Measurements from ENCODE around the gene ELP6.
A peak's percentile ranks its signal among the peaks of the same experiment; 100 is the strongest.
"Not testable (repeated sequence)": the region's sequence is repeated elsewhere in the genome, so short reads cannot be mapped to it uniquely, and the experiment has no call there.

Gene ELP6

DNA sequence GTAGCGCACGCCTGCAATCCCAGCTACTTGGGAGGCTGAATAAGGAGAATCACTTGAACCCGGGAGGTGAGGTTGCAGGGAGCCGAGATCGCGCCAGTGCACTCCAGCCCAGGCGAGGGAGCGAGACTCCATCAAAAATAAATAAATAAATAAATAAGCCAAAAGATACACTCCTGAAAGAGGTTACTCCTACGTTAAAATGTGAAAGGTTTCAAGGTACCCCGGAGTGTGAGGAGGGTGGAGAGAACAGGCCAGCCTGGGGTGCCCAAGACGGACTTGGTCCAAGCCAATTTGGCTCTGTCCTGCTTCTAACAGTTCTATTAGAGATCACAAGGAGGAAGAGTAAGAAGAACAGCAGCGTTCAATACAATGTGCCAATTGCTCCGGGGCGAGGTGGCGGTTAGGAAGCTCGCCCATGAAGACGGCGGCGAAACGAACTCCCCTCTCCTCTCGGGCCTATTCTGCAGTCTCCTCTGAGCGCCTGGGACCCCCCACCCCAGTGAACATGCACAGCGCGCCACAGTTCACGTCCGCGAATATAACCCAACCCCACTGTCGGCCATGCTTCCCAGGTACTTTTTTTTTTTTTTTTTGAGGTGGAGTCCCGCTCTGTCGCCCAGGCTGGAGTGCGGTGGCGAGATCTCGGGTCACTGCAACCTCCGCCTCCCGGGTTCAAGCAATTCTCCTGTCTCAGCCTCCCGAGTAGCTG is 942 bp downstream of the ELP6 start:
- H3K4me3 ChIP-seq (ENCODE audit: low read depth, low read length), result peak overlapping the region; percentile 83

DNA sequence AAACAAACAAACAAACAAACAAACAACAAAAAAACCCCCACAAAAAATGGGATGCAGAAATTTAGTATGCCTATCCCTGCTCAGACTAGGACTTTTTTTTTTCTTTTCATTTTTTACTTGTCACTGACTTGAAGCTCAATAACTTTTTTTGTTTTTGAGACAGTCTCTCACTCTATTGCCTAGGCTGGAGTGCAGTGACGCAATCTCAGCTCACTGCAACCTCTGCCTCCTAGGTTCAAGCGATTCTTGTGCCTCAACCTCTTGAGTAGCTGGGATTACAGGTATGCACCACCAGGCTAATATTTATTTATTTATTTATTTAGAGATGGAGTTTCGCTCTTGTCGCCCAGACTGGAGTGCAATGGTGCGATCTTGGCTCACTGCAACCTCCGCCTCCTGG is 8.2 kb downstream of the ELP6 start:
- not testable (repeated sequence) for H3K4me3 ChIP-seq (ENCODE audit: low read depth, low read length)

DNA sequence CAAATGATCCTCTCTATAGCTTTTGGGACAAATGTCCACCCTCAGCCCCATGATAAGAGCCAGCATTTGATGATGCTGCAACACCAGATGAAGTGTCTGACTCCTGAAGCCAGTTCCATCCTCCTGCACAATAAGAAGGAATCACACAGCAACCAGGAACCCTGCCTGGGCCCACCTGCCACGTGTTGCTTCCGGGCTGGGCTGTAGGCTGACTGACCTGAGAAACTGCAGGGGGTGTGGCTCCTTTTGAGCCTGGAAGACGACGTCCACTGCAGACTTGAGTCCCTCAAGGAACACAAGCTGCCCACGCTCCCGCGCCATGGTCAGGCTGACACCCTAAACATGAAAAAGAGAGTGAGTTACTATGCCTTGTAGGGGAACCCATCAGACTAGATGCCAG is 9.4 kb downstream of the ELP6 start:
- no peak overlapping the region for H3K4me3 ChIP-seq (ENCODE audit: low read depth, low read length)

DNA sequence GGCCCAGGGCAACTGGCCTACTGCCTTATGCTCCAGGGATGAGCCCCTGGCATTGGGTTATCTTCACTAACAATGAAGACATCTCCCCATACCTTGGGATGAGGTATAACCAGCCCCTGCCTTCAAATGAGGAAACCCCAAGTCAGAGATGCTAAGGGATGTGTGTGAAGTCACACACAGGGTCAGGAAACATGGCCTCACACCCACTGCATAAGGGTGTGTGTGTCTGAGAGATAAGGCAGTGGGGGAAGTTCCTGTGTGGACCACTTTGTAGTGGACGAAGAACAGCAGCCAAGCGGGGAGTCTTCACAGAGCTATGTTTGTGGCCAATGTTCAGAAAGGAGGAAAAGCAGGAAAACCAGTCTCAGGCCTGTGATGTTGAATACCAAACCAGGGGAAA is 10.5 kb downstream of the ELP6 start:
- no peak overlapping the region for H3K4me3 ChIP-seq (ENCODE audit: low read depth, low read length)

DNA sequence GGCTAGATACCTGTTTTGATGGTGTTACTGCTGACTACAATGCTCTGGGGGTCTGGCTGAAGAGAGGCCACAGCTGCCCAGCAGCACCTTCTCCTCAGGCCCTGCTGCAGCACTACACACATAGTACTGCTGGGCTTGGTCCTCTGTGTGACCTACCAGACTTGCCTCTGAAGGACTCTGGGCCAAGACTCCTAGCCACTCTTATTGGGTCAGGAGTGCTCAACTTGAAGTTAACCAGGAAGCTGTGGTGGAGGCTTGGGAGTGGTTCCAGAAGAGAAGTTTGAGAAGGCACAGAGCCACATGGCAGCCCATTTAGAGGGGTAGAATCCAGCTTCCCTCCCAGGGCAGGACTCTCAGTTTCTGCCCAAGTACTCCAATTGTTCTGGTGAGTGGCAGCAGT is 16.6 kb downstream of the ELP6 start:
- no peak overlapping the region for H3K4me3 ChIP-seq (ENCODE audit: low read depth, low read length)

DNA sequence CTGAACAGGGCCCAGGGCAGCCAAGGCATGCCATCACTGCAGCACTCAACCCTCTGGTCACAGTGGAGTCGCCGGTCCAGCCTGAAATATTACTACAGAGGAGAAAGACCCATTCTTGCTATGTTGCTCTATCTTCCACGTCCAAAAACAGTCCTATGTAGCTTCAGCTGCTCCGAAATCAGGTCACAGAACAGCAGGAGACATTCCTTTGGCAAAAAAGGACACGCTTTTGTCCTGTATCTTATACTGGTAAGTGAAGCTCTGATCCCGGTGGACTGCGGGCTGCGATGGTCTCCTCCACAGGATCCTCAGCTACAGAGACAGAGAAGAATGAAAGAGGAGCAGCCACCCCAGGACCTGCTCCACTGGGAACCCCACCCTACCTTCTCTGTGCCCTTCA is 17.6 kb downstream of the ELP6 start:
- H3K4me3 ChIP-seq (ENCODE audit: low read depth, low read length), result no peak overlapping the region

DNA sequence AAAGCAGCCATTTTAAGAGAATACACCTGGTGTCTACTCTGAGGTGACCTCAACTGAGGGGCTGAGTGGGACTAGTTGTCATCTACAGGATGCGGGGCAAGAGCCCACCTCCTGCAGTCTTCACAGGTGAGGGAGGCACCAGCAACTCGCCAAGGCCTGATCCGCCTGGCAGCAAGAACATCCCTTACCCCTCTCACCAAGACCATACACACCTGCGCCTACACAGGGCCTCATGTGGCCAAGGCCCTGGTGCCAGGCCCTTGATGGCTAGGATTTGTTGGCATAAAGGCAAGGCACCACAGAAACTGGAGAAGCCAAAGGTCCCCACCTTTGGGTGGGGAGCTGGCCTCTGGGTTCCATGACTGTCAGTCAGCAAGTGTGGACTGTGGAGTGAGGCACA is 18.4 kb downstream of the ELP6 start:
- H3K4me3 ChIP-seq (ENCODE audit: low read depth, low read length), result no peak overlapping the region

DNA sequence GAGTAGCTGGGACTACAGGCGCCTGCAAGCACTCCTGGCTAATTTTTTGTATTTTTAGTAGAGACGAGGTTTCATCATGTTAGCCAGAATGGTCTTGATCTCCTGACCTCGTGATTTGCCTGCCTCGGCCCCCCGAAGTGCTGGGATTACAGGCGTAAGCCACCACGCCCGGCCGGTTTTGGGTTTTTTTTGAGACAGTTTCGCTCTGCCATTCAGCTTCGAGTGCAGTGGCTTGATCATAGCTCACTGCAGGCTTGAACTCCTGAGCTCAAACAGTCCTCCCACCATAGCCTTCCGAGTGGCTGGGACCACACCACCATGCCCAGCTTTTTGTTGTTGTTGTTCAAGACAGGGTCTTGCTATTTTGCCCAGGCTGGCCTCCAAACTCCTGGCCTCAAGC is 21.7 kb downstream of the ELP6 start:
- no peak overlapping the region for H3K4me3 ChIP-seq (ENCODE audit: low read depth, low read length)

DNA sequence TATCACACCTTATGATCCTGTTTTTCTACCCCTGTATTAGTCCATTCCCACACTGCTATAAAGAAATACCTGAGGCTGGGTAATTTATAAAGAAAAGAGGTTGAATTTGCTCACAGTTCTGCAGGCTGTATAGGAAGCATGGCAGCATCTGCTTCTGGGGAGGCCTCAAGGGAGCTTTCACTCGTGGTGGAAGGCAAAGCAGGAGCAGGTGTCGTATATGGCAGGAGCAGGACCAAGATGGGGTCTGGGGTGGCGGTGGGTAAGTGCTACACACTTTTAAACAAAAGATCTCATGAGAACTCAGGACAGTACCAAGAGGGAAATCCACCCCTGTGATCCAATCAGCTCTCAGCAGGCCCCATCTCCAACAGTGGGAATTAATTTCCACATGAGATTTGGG is 22.3 kb downstream of the ELP6 start:
- no peak overlapping the region for H3K4me3 ChIP-seq (ENCODE audit: low read depth, low read length)

DNA sequence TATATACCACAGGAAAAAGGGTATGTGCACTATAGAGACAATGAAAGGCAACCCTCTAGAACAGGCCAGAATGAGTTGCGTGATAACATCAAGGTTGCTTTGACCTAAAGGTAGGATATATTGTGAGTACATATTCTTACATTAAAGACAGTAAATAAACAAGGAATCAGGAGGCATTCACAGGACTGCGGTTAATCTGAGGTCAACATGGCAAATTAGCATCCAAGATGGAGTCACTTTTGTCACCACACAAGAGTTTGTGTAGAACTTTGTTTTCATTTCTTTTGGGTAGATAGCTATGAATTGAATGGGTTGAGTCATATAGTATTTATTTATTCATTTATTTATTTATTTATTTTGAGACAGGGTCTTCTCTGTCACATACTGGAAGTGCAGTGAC is 26.2 kb downstream of the ELP6 start:
- no peak overlapping the region for H3K4me3 ChIP-seq (ENCODE audit: low read depth, low read length)

DNA sequence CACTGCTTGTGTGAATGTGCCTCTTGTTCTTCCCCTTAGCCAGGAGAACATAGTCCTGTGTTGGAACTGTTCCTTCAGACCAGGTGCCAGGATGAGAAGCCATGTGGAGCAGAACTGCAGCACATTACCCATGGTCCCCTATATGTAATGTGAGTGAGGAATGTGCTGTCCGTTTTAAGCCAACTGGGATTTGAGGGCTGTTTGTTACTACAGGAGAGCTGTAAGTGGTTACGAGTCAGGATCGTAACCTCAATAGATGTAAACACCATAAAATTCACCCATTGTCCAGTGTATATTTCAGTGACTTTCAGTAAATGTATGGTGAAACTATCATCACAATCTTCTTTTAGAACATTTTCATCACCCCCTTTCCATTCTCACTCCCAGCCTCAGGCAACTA is 27.7 kb downstream of the ELP6 start:
- no peak overlapping the region for H3K4me3 ChIP-seq (ENCODE audit: low read depth, low read length)

DNA sequence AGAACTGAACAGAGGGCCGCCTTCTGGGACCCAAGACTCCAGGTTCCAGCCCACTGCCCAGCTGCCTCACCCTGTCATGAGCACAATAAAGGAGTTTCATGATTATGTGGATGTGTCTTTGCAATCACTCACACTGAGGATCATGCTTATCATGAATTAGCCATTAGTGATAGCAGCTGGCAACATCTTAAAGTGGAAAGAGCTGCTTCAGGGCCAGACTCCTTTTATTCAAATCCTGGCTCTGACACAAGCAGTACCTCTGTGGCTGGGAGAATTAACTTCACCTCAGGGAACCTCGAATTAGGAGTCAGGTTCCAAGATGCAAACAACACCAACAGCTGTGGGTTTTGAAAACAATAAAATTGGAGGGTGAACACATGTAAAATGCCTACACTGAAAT is 31.1 kb downstream of the ELP6 start:
- H3K4me3 ChIP-seq (ENCODE audit: low read depth, low read length), result no peak overlapping the region

DNA sequence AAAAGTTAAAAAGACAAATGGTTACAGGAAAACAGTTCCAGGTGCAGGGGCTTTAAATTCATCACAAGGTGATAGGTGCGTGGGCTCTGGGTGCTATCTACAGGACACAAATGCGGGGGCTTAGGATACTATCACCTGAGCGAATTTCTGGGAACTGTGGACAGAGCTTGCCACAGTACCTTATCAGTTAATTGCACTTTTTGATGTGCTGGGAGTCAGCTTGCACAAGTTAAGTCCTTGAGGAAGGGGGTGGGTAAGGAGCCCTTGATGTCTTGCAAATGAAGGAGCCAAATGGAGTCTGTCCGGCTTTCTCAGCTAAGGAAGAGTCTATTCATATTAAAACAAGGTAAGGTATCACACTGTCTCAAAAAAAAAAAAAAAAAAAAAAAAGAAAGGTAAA is 31.7 kb downstream of the ELP6 start:
- H3K4me3 ChIP-seq (ENCODE audit: low read depth, low read length), result not testable (repeated sequence)

DNA sequence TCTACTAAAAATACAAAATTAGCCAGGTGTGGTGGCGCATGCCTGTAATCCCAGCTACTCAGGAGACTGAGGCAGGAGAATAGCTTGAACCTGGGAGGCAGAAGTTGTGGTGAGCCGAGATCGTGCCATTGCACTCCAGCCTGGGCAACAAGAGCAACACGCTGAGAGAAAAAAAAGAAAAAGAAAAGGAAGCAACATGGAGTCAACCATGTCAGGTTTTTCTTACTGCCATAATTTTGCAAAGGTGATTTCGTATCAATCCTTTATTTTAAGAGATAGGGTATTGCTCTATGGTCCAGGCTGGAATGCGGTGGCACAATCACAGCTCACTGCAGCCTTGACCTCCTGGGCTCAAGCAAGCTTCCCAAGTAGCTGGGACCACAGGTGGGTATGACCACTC is 33.2 kb downstream of the ELP6 start:
- H3K4me3 ChIP-seq (ENCODE audit: low read depth, low read length), result not testable (repeated sequence)

DNA sequence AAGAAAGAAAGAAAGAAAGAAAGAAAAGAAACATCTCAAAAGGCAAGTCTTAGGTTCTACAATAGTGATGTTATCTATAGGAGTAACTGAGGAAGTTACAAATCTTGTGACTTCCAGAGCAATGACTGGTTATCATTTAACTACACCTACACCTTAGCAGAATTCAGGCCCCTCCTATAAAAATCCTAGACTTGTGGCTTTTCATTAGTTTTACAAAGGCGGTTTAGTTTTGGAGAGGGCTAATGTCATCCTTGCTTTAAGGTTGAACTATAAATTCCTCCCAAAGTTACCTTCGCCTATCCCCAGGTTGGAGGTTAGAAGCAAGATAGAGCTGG is 33.7 kb downstream of the ELP6 start:
- H3K4me3 ChIP-seq (ENCODE audit: low read depth, low read length), result no peak overlapping the region

DNA sequence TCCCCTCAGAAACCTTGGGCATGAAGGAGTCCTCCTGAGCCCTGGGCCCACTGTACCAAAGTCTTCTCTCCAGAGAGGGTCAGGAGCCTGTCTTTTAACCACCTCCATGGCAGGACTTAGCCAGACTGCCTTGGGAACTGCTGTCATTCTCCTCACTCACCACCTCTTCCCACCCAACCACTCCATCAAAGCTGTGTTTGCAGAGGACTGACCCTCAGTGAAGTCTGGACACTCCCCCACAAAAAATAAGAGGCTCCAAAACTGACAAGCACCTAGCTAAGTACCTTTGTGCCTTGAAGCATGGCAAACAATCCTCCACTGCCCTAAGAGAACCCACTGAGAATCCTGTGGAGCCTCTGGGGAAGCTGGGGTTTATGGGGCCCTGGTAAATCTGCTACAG is 35.5 kb downstream of the ELP6 start:
- H3K4me3 ChIP-seq (ENCODE audit: low read depth, low read length), result no peak overlapping the region

DNA sequence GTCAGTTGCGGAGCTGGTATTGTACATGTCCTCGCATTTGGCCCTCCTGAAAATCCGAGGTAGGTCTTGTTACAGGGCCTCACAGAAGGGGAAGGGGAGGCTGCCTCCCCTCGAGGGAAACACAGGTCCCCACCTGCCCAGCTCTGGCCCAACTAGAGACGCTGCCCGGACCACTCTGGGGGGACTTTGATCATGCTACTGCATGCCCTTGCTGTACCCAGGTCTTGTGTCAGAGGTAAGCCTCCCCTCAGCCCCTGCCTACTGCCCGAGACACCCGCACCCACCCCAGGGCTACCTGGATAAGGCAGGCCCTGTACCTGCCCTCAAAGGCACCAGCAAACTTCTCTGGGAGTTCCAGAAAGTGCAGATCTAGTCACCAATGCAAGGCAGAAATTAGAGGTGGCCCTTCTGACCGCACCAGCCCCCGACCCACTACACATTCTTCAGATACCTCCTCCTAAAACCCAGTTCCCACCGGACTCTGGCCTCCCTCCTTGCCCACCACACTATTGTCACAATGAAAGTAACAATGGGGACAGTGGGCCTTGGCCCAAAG is 36.8 kb downstream of the ELP6 start:
- H3K4me3 ChIP-seq (ENCODE audit: low read depth, low read length), result no peak overlapping the region

DNA sequence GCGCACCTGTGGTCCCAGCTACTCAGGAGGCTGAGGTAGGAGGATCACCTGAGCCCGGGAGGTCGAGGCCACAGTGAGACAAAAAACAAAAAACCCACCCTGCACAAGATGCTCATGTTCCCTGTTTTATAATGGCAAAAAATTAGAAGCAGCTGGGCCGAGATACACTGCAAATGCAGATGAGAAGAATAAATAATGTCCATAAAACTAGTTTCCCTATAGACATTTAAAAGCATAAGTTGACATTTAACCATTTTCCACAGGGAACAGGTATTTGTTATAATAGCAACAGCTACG is 37.2 kb downstream of the ELP6 start:
- H3K4me3 ChIP-seq (ENCODE audit: low read depth, low read length), result peak overlapping the region; percentile 17

DNA sequence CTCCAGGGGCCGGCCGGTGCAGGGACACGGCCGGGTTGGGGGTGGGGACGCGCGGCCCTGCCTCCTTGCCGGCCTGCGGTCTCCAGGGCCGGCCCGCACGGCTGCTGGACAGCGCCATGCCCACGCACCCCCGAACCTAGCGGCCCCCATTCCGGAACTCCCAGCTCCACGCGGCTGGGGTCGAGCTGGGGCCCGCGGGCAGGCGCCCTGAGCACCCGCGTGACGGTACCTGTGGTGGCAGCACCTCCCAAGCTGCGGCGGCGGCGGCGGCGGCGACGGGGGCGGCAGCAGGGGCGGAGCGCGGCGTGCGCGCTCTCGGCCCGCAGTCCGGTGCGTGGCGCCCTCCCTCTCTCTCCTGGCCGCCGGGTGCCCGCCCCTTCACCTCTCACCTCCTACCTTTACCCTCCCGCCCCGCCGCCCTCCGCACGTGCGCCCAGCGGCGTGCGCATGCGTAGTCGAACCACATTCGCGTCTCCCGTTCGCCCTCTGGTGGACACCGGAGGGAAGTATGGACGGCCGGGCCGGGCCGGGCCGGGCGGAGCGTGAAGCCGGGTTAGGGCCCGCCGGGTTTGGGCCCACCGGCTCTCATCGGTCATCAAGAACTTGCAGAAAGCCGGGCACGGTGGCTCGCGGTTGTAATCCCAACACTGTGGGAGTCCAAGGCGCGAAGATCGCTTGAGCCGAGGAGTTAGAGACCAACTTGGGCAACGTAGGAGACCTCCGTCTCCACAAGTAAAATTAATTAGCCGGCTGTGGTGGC is 37.8 kb downstream of the ELP6 start, which contains the start of gene SCAP:
Gene SCAP, minus strand, starts transcription at position 372 of the 760 bp plus-strand sequence. CDS start 32,948 bp downstream, outside the sequence.
- H3K4me3 ChIP-seq (ENCODE audit: low read depth, low read length), result peak within 1 kb of the TSS; percentile 95

DNA sequence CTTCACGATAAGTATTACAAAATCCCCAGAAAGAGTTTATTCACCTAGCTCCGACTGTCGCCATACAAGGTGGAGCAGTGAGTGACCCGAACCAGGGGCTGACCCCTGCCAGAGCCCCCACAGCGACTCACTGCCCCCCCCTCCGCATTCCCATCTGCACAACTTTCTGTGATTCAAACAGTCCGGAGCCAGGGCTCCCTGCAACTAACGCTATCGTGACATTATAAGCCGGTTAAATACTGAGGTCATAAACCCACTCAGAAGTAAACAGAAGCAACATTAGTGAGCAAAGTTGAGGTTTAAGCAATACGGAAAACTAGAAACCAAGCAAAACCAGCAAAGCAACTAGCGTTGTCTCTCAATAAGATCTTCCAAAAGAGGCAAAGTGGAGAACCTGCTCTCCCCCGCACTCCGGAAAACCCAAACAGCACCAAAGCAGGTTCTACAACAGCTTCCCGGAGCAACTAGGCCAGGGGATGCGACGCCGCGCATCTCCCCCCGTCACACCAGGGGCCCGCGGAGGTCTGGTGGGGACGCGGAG is 38.4 kb downstream of the ELP6 start:
- peak overlapping the region; percentile 95 for H3K4me3 ChIP-seq (ENCODE audit: low read depth, low read length)

DNA sequence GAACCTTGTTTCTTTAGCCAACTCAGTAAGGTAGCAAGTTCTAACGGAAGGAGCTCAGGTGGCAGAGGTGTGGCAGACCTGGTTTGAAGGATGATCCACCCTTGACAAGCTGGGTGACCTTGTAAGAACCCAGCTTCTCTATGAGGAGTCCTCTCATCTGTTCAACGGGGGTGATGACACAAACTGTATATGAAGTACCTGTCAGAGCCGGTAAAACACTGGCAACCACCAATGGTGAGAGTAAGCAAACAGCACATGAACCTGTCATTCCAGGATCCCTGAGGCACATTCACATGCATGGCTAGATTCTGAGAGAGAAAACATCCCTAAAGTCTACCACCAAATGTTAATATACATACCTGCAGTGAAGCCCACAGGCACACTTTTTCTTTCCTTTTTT is 40.1 kb downstream of the ELP6 start:
- no peak overlapping the region for H3K4me3 ChIP-seq (ENCODE audit: low read depth, low read length)

DNA sequence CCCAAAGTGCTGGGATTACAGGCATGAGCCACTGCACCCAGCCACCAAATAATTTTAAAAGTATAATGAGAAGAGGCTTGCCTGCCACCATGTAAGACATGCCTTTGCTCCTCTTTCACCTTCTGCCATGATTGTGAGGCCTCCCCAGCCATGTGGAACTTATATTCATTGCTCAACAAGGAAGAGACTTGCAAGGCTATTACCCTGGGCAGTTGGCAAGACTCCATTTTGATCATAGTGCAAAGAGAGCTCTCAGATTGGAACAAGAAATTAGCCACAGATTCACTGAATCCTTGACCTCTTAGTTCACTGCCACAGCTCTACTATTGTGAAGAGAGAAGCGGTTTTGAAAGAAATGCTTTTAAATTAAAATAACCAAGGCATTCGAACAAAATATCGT is 43.9 kb downstream of the ELP6 start:
- H3K4me3 ChIP-seq (ENCODE audit: low read depth, low read length), result no peak overlapping the region

Data from iPS-11a (cell line).